Activated CD4-positive, alpha-beta T cell treated with anti-CD3 and anti-CD28 coated beads for 36 hours (primary cell): ENCODE measurements around the gene TNS1. TPM values are rescaled to one million over a fixed set of nuclear protein-coding genes. Genes with fewer than 3 reads are reported as not detected.

Experiments used
- ATAC-seq: fragments of 200-7000 bp; cut with Tn5 transposase; one replicate; pipeline ENCODE4 v1.10.0; 2021; ENCODE audit warnings: mild to moderate bottlenecking, moderate library complexity
- CTCF ChIA-PET: fragments of 350-600 bp; sonication (Branson Sonifier 250); formaldehyde crosslinking; loops from one replicate; lab custom pipeline; 2021; ENCODE audit warnings: antibody characterized with exemption; lab: Charles Lee
- POLR2A ChIA-PET: fragments of 350-600 bp; sonication (Branson Sonifier 250); formaldehyde crosslinking; loops from one replicate; lab custom pipeline; 2021; ENCODE audit warnings: antibody characterized with exemption, inconsistent platforms; lab: Charles Lee
- DNase-seq: peaks from one replicate; pipeline ENCODE4 v3.0.0-alpha.2; 2020
- H3K27ac Mint-ChIP-seq: one replicate; pipeline ENCODE4 v1.8.0; 2021; ENCODE audit warnings: mixed read lengths
- H3K27me3 Mint-ChIP-seq: one replicate; pipeline ENCODE4 v1.8.0; 2021; ENCODE audit warnings: mixed read lengths
- H3K36me3 Mint-ChIP-seq: one replicate; pipeline ENCODE4 v1.8.0; 2021; ENCODE audit warnings: low read depth, mixed read lengths
- H3K4me1 Mint-ChIP-seq: one replicate; pipeline ENCODE4 v1.8.0; 2021; ENCODE audit warnings: mixed read lengths
- H3K4me3 Mint-ChIP-seq: one replicate; pipeline ENCODE4 v1.8.0; 2021; ENCODE audit warnings: mild to moderate bottlenecking, moderate library complexity, mixed read lengths
- H3K9me3 Mint-ChIP-seq: one replicate; pipeline ENCODE4 v1.8.0; 2021; ENCODE audit warnings: low read depth, mixed read lengths
- intact Hi-C, 2 experiments: fragments of 100-400 bp; cut with DNase I in 1 of 2; cut with micrococcal nuclease in 1 of 2; formaldehyde crosslinking; loops; one replicate each; pipeline versions ENCODE4 v1.14.2 to v1.15.1; 2022 to 2024; cut with DNase I, micrococcal nuclease
- total RNA-seq, 2 experiments: library from RNA; stranded (reverse); gene quantifications; one replicate each; pipeline ENCODE4 v1.2.3, GENCODE V29; 2021

Gene TNS1
- total RNA-seq, 2 experiments from 2014 or later: 0.64 to 0.88 TPM

GRCh38 chr2:218028562-218029348, 26.0 kb upstream of the TNS1 start:
- CTCF ChIA-PET: interaction anchor here (0.8 to 1.1 kb wide), 2 partner anchors 14 to 239 kb away, joined by 3 read pairs; no protein-coding TSS in a partner anchor
- POLR2A ChIA-PET: no interaction called here
- no peak for DNase-seq

GRCh38 chr2:218028189-218028495, 25.3 kb upstream of the TNS1 start:
- ATAC-seq (no peak), DNase-seq (no peak)
- Mint-ChIP-seq H3K27me3 (no peaks in the 10 kb centered on the region), H3K36me3 (no peaks in the 10 kb centered on the region), H3K27ac (no peak overlapping the region), H3K9me3 (no peaks in the 10 kb centered on the region), H3K4me1 (no peaks in the 10 kb centered on the region), H3K4me3 (no peak overlapping the region)
- ChIA-PET POLR2A (no interaction called here), CTCF (interaction anchor here (0.6 to 1.1 kb wide), 3 partner anchors 15 to 238 kb away, joined by 3 to 5 read pairs (median 3); no protein-coding TSS in a partner anchor)
- intact Hi-C loops: no loop called here

More at GRCh38 chr2:218028562-218029348, 26.0 kb upstream of the TNS1 start:
- Mint-ChIP-seq H3K27ac (no peak overlapping the region), H3K27me3 (no peaks in the 10 kb centered on the region), H3K4me1 (no peaks in the 10 kb centered on the region), H3K4me3 (no peak overlapping the region), H3K36me3 (no peaks in the 10 kb centered on the region), H3K9me3 (no peaks in the 10 kb centered on the region)
- intact Hi-C loops: no loop called here
- no peak for ATAC-seq

GRCh38 chr2:218027426-218028188, 24.8 kb upstream of the TNS1 start:
- DNase-seq: no peak
- H3K27ac Mint-ChIP-seq: no peak overlapping the region
- H3K4me3 Mint-ChIP-seq: no peak overlapping the region
- ChIA-PET CTCF (interaction anchor here (0.6 to 1.1 kb wide), 3 partner anchors 15 to 238 kb away, joined by 3 to 5 read pairs (median 3); no protein-coding TSS in a partner anchor), POLR2A (no interaction called here)
- no peak for ATAC-seq
- H3K27me3 Mint-ChIP-seq: no peaks in the 10 kb centered on the region
- intact Hi-C loops: no loop called here
- H3K4me1 Mint-ChIP-seq: no peaks in the 10 kb centered on the region
- no peaks in the 10 kb centered on the region for H3K9me3 Mint-ChIP-seq
- no peaks in the 10 kb centered on the region for H3K36me3 Mint-ChIP-seq

GRCh38 chr2:218026676-218027425, 24.1 kb upstream of the TNS1 start:
- no peak for ATAC-seq
- CTCF ChIA-PET: no interaction called here

DNA sequence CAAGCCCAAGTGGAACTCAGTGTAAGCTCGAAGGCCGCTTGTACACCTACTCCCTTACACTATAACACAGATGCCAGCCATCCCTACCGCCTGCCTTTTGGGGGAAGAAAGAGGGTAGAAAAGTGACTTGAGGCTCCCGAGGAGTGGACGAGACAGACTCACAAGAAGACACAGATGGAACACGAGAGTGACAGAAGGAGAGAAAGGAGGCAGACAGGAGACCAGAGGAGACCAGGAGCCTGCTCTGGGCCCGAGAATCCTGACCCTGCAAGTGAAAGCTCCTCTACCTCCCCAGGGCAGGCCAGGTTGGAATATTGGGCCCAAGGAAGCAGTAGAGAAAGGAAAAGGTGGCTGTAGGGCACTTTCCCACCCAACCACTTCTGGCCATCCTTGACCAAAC, 23.4 kb upstream of the TNS1 start:
- Mint-ChIP-seq H3K9me3 (no peaks in the 10 kb centered on the region), H3K36me3 (no peaks in the 10 kb centered on the region), H3K4me3 (no peak overlapping the region), H3K27ac (no peak overlapping the region), H3K4me1 (no peaks in the 10 kb centered on the region), H3K27me3 (no peaks in the 10 kb centered on the region)
- ChIA-PET CTCF (no interaction called here), POLR2A (no interaction called here)
- intact Hi-C loops: no loop called here
- DNase-seq (no peak), ATAC-seq (no peak)

More at GRCh38 chr2:218026676-218027425, 24.1 kb upstream of the TNS1 start:
- H3K4me3 Mint-ChIP-seq: no peak overlapping the region
- POLR2A ChIA-PET: no interaction called here
- no peaks in the 10 kb centered on the region for H3K36me3 Mint-ChIP-seq
- no peaks in the 10 kb centered on the region for H3K27me3 Mint-ChIP-seq
- H3K9me3 Mint-ChIP-seq: no peaks in the 10 kb centered on the region
- intact Hi-C loops: no loop called here
- no peaks in the 10 kb centered on the region for H3K4me1 Mint-ChIP-seq
- H3K27ac Mint-ChIP-seq: no peak overlapping the region
- DNase-seq: no peak

- no peaks in the 10 kb centered on the region for H3K9me3 Mint-ChIP-seq
- no peak for DNase-seq
- CTCF ChIA-PET: interaction anchor here (0.7 to 1.4 kb wide), 4 partner anchors 17 to 236 kb away, joined by 3 to 4 read pairs (median 3); no protein-coding TSS in a partner anchor
These were observed 22.1 kb upstream of the TNS1 start for GRCh38 chr2:218024871-218025270.

DNA sequence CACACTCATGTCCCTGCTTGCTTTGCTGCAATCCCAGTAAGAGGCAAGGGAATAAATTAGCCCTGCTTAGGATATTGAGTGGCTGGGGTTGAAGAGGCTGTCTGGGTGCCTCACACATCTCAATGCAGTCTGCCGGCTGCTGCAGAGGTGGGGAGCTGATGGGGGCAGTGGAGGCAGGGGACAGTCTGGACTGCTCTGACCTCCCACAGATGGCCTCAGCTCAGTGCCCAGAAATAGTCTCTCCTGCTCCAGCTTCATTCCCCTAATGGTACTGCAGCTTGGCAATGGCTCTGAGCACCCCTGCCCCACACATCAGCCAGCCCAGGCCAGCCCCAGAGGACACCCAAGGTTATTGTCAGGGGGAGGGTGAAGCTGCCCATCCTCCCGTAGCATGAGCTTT, 21.5 kb upstream of the TNS1 start:
- no peak for ATAC-seq
- Mint-ChIP-seq H3K27ac (no peak overlapping the region), H3K4me1 (no peaks in the 10 kb centered on the region), H3K4me3 (no peak overlapping the region), H3K36me3 (no peaks in the 10 kb centered on the region), H3K9me3 (no peaks in the 10 kb centered on the region), H3K27me3 (no peaks in the 10 kb centered on the region)
- CTCF ChIA-PET: interaction anchor here (0.9 to 1.4 kb wide), 3 partner anchors 17 to 236 kb away, joined by 3 read pairs; no protein-coding TSS in a partner anchor
- intact Hi-C loops: no loop called here
- DNase-seq: no peak
- POLR2A ChIA-PET: no interaction called here

More at GRCh38 chr2:218024871-218025270, 22.1 kb upstream of the TNS1 start:
- POLR2A ChIA-PET: no interaction called here
- Mint-ChIP-seq H3K4me1 (no peaks in the 10 kb centered on the region), H3K4me3 (no peak overlapping the region), H3K27me3 (no peaks in the 10 kb centered on the region), H3K36me3 (no peaks in the 10 kb centered on the region), H3K27ac (no peak overlapping the region)
- no peak for ATAC-seq
- intact Hi-C loops: no loop called here

GRCh38 chr2:218023636-218024035, 20.8 kb upstream of the TNS1 start:
- Mint-ChIP-seq H3K27me3 (no peaks in the 10 kb centered on the region), H3K27ac (no peak overlapping the region), H3K36me3 (no peaks in the 10 kb centered on the region), H3K4me1 (no peaks in the 10 kb centered on the region), H3K9me3 (no peaks in the 10 kb centered on the region), H3K4me3 (no peak overlapping the region)
- ChIA-PET POLR2A (no interaction called here), CTCF (no interaction called here)
- no peak for ATAC-seq
- no peak for DNase-seq
- intact Hi-C loops: no loop called here

DNA sequence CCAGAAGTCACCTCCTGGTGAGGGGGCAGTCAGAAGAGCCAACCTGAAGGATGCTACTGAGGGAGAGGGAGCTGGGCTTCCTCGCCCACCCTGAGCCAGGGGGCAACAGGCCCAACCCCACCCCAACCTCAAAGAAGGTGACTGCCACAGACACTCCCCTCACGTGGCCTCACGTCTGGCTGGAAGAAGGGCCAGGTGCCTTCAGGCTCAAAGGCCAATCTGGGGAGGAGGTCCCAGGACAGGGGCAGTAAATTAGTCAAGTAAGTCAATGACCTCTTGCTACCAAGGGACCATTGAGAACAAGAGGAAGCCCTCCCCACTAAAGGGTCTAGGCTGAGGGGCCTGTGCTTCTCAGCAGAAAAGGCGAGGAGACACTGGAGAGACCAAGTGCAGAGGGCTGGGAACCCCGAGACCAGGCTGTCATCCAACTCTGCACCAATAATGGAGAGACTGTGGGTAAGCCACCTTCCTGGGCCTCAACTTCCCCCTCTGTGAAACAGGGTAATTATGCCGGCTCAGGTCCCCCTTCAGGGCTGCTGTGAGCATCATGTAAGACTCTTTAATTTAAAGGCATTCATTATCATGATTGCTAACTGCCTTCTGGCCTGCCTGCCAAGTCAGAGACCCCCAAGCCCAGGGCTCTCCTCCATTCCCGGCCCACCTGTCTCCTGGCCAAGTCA, 20.2 kb upstream of the TNS1 start:
- no peak for ATAC-seq
- no peaks in the 10 kb centered on the region for H3K4me1 Mint-ChIP-seq
- no peaks in the 10 kb centered on the region for H3K27me3 Mint-ChIP-seq
- H3K4me3 Mint-ChIP-seq: no peak overlapping the region
- no peaks in the 10 kb centered on the region for H3K9me3 Mint-ChIP-seq
- H3K27ac Mint-ChIP-seq: no peak overlapping the region
- intact Hi-C loops: no loop called here
- H3K36me3 Mint-ChIP-seq: no peaks in the 10 kb centered on the region
- no peak for DNase-seq
- CTCF ChIA-PET: no interaction called here
- POLR2A ChIA-PET: no interaction called here

- no peak overlapping the region for H3K27ac Mint-ChIP-seq
- H3K4me3 Mint-ChIP-seq: no peak overlapping the region
- no peaks in the 10 kb centered on the region for H3K4me1 Mint-ChIP-seq
- DNase-seq (no peak), ATAC-seq (no peak)
- H3K9me3 Mint-ChIP-seq: no peaks in the 10 kb centered on the region
- H3K27me3 Mint-ChIP-seq: no peaks in the 10 kb centered on the region
- ChIA-PET POLR2A (no interaction called here), CTCF (no interaction called here)
- H3K36me3 Mint-ChIP-seq: no peaks in the 10 kb centered on the region
- intact Hi-C loops: no loop called here
These were observed 19.5 kb upstream of the TNS1 start for GRCh38 chr2:218022131-218022850.
